HEK293 (cell line): ENCODE data around the gene CDKAL1.

ENCODE experiments used
- ZNF24 ChIP-seq: fragments of 450-650 bp; formaldehyde crosslinking; IDR thresholded peaks from 2 replicates; pipeline ENCODE4 v1.5.1; 2016; ENCODE audit warnings: missing biosample characterization, missing genetic modification characterization
- ZNF311 ChIP-seq: fragments of 450-650 bp; formaldehyde crosslinking; IDR thresholded peaks from 2 replicates; pipeline ENCODE4 v1.5.1; 2017; ENCODE audit warnings: missing biosample characterization, missing genetic modification characterization, borderline replicate concordance
- ZNF791 ChIP-seq: fragments of 450-650 bp; formaldehyde crosslinking; IDR thresholded peaks from 2 replicates; pipeline ENCODE4 v1.5.1; 2016; ENCODE audit warnings: missing biosample characterization, missing genetic modification characterization
- TF ChIP-seq, protein P1 (sequence below): fragments of 450-650 bp; formaldehyde crosslinking; IDR thresholded peaks from 2 replicates; pipeline ENCODE4 v1.5.1; 2016; ENCODE audit warnings: missing biosample characterization, missing genetic modification characterization

DNA sequence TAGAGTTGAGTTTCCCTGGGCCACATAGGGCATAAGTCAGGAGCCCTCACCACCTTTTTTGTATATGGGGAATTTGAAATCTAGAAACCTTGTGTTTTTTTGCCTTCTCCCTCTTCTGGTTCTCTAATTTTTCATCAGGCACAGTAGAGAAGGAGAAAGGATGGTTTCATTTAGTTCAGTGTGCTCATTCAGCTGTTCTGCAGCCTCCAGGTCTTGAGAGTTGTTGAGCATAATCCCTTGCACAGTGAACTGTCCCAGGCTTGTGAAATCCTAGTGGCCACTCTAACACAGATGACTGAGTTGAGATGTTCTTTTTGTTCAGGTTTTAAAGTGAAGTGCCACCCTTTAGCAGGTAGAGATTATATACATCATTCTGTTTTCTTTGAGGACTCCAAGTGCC lies 183.5 kb downstream of the CDKAL1 start:
- TF ChIP-seq, protein P1, sequence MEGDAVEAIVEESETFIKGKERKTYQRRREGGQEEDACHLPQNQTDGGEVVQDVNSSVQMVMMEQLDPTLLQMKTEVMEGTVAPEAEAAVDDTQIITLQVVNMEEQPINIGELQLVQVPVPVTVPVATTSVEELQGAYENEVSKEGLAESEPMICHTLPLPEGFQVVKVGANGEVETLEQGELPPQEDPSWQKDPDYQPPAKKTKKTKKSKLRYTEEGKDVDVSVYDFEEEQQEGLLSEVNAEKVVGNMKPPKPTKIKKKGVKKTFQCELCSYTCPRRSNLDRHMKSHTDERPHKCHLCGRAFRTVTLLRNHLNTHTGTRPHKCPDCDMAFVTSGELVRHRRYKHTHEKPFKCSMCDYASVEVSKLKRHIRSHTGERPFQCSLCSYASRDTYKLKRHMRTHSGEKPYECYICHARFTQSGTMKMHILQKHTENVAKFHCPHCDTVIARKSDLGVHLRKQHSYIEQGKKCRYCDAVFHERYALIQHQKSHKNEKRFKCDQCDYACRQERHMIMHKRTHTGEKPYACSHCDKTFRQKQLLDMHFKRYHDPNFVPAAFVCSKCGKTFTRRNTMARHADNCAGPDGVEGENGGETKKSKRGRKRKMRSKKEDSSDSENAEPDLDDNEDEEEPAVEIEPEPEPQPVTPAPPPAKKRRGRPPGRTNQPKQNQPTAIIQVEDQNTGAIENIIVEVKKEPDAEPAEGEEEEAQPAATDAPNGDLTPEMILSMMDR (tag by site-specific recombination) = no peak
- TF ChIP-seq ZNF311 (tag by site-specific recombination) (no peak), ZNF24 (tag by site-specific recombination) (no peak), ZNF791 (tag by site-specific recombination) (no peak)
